ENCODE measurements around the gene ARL13B. TPM values are rescaled to one million over a fixed set of nuclear protein-coding genes. Genes with fewer than 3 reads are reported as not detected.

ARL13B gene
- total RNA-seq, 2 donors from 2014 or later, result 4.4 to 4.7 TPM

DNA sequence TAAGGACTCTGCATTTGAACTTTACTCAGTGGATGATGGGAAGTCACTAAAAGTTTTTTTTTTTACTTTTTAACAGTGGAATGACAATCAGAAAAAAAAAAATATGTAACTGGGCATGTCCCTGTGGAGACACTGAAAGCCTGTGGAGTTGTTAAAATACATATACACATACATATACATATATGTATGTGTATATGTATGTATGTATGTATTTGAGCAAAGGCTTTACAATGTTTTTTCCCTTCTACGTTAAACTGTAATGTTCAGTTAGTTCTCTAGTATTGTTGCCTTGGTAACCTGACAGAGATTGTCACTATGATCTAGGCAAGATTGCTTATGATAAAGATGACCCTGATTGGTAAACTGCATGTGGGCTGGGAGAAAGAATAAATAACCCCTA is 113.2 kb downstream of the ARL13B start:
- Histone ChIP-seq H3K4me1 (no peaks in the 10 kb centered on the region), H3K9ac (ENCODE audit: low read depth in 2 of 2, low read length in 2 of 2) (no peak overlapping the region), H3K27me3 (no peaks in the 10 kb centered on the region), H3K36me3 (no peaks in the 10 kb centered on the region), H3K27ac (no peak overlapping the region), H3K9me3 (no peaks in the 10 kb centered on the region), H3K4me3 (no peak overlapping the region)
- DNase-seq, result no peak
- TF ChIP-seq, protein P1, sequence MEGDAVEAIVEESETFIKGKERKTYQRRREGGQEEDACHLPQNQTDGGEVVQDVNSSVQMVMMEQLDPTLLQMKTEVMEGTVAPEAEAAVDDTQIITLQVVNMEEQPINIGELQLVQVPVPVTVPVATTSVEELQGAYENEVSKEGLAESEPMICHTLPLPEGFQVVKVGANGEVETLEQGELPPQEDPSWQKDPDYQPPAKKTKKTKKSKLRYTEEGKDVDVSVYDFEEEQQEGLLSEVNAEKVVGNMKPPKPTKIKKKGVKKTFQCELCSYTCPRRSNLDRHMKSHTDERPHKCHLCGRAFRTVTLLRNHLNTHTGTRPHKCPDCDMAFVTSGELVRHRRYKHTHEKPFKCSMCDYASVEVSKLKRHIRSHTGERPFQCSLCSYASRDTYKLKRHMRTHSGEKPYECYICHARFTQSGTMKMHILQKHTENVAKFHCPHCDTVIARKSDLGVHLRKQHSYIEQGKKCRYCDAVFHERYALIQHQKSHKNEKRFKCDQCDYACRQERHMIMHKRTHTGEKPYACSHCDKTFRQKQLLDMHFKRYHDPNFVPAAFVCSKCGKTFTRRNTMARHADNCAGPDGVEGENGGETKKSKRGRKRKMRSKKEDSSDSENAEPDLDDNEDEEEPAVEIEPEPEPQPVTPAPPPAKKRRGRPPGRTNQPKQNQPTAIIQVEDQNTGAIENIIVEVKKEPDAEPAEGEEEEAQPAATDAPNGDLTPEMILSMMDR (IDR thresholded peaks at IDR 0.05), result no peak
- intact Hi-C loops (cut with DNase I), result no loop called here

DNA sequence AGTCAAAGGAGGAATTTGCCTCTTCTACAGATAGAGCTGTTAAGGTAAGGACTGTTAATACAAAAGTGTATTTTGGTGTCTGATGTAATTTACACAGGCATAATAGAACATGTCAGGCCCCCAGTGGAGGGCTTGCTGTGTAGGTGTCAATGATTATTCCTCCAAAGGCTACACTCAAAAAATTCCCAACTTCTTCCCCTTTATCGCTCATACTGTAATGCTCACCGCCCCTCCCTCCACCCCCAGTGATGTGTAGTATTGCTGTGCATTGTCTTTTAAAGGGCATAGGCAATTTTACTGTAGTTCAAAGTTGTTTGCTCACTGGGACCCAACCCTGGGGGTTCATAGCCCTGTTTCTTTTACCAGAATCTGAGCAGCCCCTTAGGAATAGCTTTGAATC is 115.2 kb downstream of the ARL13B start:
- H3K27me3 ChIP-seq, result no peaks in the 10 kb centered on the region
- no peak for DNase-seq
- intact Hi-C loops (cut with DNase I), result no loop called here
- TF ChIP-seq, protein P1 (IDR thresholded peaks at IDR 0.05), result no peak
- H3K4me3 ChIP-seq, result no peak overlapping the region
- H3K9me3 ChIP-seq, result no peaks in the 10 kb centered on the region
- no peak overlapping the region for H3K27ac ChIP-seq
- no peak overlapping the region for H3K9ac ChIP-seq (ENCODE audit: low read depth in 2 of 2, low read length in 2 of 2)
- no peaks in the 10 kb centered on the region for H3K36me3 ChIP-seq
- H3K4me1 ChIP-seq, result no peaks in the 10 kb centered on the region

DNA sequence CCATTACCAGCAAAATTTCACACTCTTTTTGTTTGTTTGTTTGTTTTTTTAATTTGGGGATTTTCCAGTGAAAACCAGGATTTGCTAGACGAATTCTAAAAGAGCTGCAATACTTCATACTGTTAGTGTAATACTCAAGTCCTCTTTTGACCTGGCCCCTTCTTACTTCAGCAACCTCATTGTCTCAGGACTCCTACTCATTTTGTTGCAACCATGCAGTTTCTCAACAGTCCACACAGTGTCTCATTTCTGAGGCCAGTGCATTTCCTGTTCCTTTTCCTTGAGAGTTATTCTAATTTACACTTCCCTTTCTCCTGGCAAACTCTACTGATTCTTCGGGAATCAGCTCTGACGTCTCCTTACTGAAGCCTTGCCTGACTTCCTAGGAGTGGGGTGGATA is 118.5 kb downstream of the ARL13B start:
- TF ChIP-seq, protein P1 (IDR thresholded peaks at IDR 0.05), result no peak

DNA sequence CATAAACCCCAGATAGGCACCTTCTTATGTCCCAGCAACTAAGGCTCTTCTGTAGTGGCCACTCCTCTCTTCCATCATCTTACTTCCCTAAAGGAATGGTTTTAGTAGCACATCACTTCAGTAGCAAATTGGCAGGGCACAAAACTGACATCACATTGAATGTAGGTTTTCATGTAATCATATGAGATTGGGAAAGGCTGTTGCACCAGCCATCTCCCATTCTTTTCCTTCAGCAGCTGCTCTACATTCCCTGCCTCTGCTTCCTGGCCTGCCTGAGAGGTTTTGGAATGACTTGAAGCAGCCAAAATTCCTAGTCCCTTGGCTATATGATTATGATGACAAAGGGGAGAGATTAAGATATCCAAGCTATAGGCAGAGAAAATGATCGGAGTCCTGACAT is 119.4 kb downstream of the ARL13B start:
- Histone ChIP-seq H3K27ac (no peak overlapping the region), H3K9ac (ENCODE audit: low read depth in 2 of 2, low read length in 2 of 2) (no peak overlapping the region), H3K4me3 (no peak overlapping the region), H3K9me3 (no peaks in the 10 kb centered on the region), H3K4me1 (no peaks in the 10 kb centered on the region), H3K27me3 (no peaks in the 10 kb centered on the region), H3K36me3 (no peaks in the 10 kb centered on the region)
- DNase-seq, result no peak
- TF ChIP-seq, protein P1 (IDR thresholded peaks at IDR 0.05), result no peak
- intact Hi-C loops (cut with DNase I), result no loop called here

More for the DNA sequence above, 118.5 kb downstream of the ARL13B start:
- H3K9ac ChIP-seq (ENCODE audit: low read depth in 2 of 2, low read length in 2 of 2), result no peak overlapping the region
- H3K36me3 ChIP-seq, result no peaks in the 10 kb centered on the region
- no peak overlapping the region for H3K27ac ChIP-seq
- H3K27me3 ChIP-seq, result no peaks in the 10 kb centered on the region
- intact Hi-C loops (cut with DNase I), result no loop called here
- no peak overlapping the region for H3K4me3 ChIP-seq
- H3K9me3 ChIP-seq, result no peaks in the 10 kb centered on the region
- no peaks in the 10 kb centered on the region for H3K4me1 ChIP-seq
- no peak for DNase-seq

DNA sequence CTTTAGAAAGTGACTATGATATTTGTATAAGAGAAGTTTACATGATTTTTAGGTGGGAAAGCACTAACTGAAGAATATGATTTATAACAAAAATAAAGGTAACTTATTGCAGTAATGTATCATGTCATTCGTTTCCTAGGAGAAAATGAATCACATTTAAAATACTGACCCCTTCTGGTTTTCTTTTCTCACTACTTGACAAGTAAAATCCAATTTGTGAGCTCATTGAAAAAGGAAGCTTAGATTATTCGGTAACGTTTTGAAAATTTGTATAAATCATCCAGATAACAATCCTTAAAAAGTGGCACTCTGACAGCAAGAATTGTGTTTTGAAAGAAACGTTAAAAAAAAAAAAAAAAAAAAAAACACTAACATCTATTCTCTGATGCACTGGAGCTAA is 121.9 kb downstream of the ARL13B start:
- Histone ChIP-seq H3K9me3 (no peaks in the 10 kb centered on the region), H3K27me3 (no peaks in the 10 kb centered on the region), H3K4me3 (no peak overlapping the region), H3K36me3 (no peaks in the 10 kb centered on the region), H3K9ac (ENCODE audit: low read depth in 2 of 2, low read length in 2 of 2) (no peak overlapping the region), H3K27ac (no peak overlapping the region), H3K4me1 (no peaks in the 10 kb centered on the region)
- TF ChIP-seq, protein P1 (IDR thresholded peaks at IDR 0.05), result no peak
- no peak for DNase-seq
- intact Hi-C loops (cut with DNase I), result no loop called here

Other genes starting within 250 kb of the ARL13B start
- 10 to 100 TPM; 11.2 to 26.0 TPM for gene PROS1, start 6.3 kb upstream of the ARL13B start, total RNA-seq
- gene STX19, start 48.4 kb downstream of the ARL13B start, total RNA-seq, result 10 to 100 TPM in 1 of 2 donors, 1 to 10 TPM in 1; 9.0 to 18.8 TPM
- 1 to 10 TPM; 4.6 to 5.4 TPM for gene DHFR2, start 82.8 kb downstream of the ARL13B start, total RNA-seq
- 10 to 100 TPM; 17.2 to 18.8 TPM for gene NSUN3, start 82.9 kb downstream of the ARL13B start, total RNA-seq